IMR-90 (cell line): ENCODE results near the gene GREB1L. TPM values are rescaled to one million over a fixed set of nuclear protein-coding genes. Genes with fewer than 3 reads are reported as not detected.

Source experiments
- ATAC-seq: fragments of 200-7000 bp; cut with Tn5 transposase; 2 replicates; pipeline ENCODE4 v1.9.1; 2020; ENCODE audit warnings: low read depth, mild to moderate bottlenecking, moderate library complexity
- BruUV-seq: library from RNA; stranded (reverse); fragments of 400-500 nt; replicated peaks from 2 replicates; lab custom pipeline; 2021; lab: Mats Ljungman, UMichigan
- CTCF ChIA-PET: fragments of 300-600 bp; formaldehyde crosslinking; extraction: SDS; loops from one replicate; lab custom pipeline; 2021; ENCODE audit warnings: antibody characterized with exemption; lab: Yijun Ruan, JAX
- POLR2A ChIA-PET: fragments of 300-600 bp; sonication (Branson Sonifier 250); formaldehyde crosslinking; loops from one replicate; lab custom pipeline; 2022; ENCODE audit warnings: antibody characterized with exemption; ENCODE audit not compliant: unreplicated experiment; lab: Charles Lee
- DNase-seq: peaks from one replicate; pipeline ENCODE4 v3.0.0; 2013
- H2AFZ ChIP-seq: replicated peaks from 2 replicates; pipeline ENCODE3; 2013; ENCODE audit warnings: low read length, mild to moderate bottlenecking; ENCODE audit not compliant: poor library complexity
- H2AK5ac ChIP-seq: 2 replicates; pipeline ENCODE4 v1.6.1; 2013; ENCODE audit warnings: low read depth, low read length, inconsistent platforms
- H2AK9ac ChIP-seq: replicated peaks from 2 replicates; pipeline ENCODE3; 2013; ENCODE audit warnings: mild to moderate bottlenecking, low read depth, low read length, moderate library complexity; ENCODE audit not compliant: poor library complexity
- H2BK120ac ChIP-seq: 2 replicates; pipeline ENCODE4 v1.6.1; 2013; ENCODE audit warnings: low read depth, low read length, inconsistent platforms
- H2BK15ac ChIP-seq: 3 replicates; pipeline ENCODE4 v1.6.1; 2013; ENCODE audit warnings: low read depth, low read length, inconsistent platforms
- H2BK20ac ChIP-seq: 2 replicates; pipeline ENCODE4 v1.6.1; 2013; ENCODE audit warnings: low read depth, mild to moderate bottlenecking, inconsistent platforms, low read length, moderate library complexity
- H2BK5ac ChIP-seq: 2 replicates; pipeline ENCODE4 v1.6.1; 2013; ENCODE audit warnings: mild to moderate bottlenecking, low read depth, low read length, inconsistent platforms; ENCODE audit not compliant: poor library complexity, severe bottlenecking
- H3K14ac ChIP-seq: replicated peaks from 2 replicates; pipeline ENCODE4 v1.6.1; 2013; ENCODE audit warnings: low read depth, low read length, inconsistent platforms
- H3K18ac ChIP-seq: 2 replicates; pipeline ENCODE4 v1.6.1; 2013; ENCODE audit warnings: low read depth, low read length, control low read depth
- H3K23ac ChIP-seq: 2 replicates; pipeline ENCODE4 v1.6.1; 2013; ENCODE audit warnings: low read depth, low read length, inconsistent platforms
- H3K27ac ChIP-seq: 2 replicates; pipeline ENCODE4 v1.5.1; 2013; ENCODE audit warnings: mild to moderate bottlenecking, control low read depth, low read length; ENCODE audit not compliant: insufficient read depth
- H3K27me3 ChIP-seq: 2 replicates; pipeline ENCODE4 v1.6.1; 2013; ENCODE audit warnings: low read length; ENCODE audit not compliant: control insufficient read depth, insufficient read depth
- H3K36me3 ChIP-seq: 2 replicates; pipeline ENCODE4 v1.6.1; 2013; ENCODE audit warnings: low read length, mixed read lengths; ENCODE audit not compliant: control insufficient read depth, insufficient read depth
- H3K4ac ChIP-seq: 2 replicates; pipeline ENCODE4 v1.6.1; 2013; ENCODE audit warnings: low read depth, low read length, inconsistent platforms
- H3K4me1 ChIP-seq: 2 replicates; pipeline ENCODE4 v1.6.1; 2013; ENCODE audit warnings: low read length, mixed read lengths; ENCODE audit not compliant: control insufficient read depth, insufficient read depth
- H3K4me2 ChIP-seq: 2 replicates; pipeline ENCODE4 v1.6.1; 2013; ENCODE audit warnings: low read depth, mild to moderate bottlenecking, control low read depth, low read length, moderate library complexity
- H3K4me3 ChIP-seq: 2 replicates; pipeline ENCODE4 v1.5.1; 2013; ENCODE audit warnings: low read depth, mild to moderate bottlenecking, control low read depth, low read length, moderate library complexity; ENCODE audit not compliant: insufficient read depth
- H3K56ac ChIP-seq: 2 replicates; pipeline ENCODE4 v1.6.1; 2013; ENCODE audit warnings: low read length, inconsistent platforms; ENCODE audit not compliant: insufficient read depth; ENCODE audit errors: extremely low read depth
- H3K79me1 ChIP-seq, 2 experiments: 2 replicates each; pipeline ENCODE4 v1.6.1; 2013; ENCODE audit warnings: low read length in 2 of 2, inconsistent platforms in 1 of 2, low read depth in 1 of 2
- H3K9ac ChIP-seq: 2 replicates; pipeline ENCODE4 v1.6.1; 2013; ENCODE audit warnings: low read depth, low read length, control low read depth
- H3K9me1 ChIP-seq: 2 replicates; pipeline ENCODE4 v1.6.1; 2013; ENCODE audit warnings: low read length, inconsistent platforms; ENCODE audit not compliant: insufficient read depth
- H3K9me3 ChIP-seq: 2 replicates; pipeline ENCODE4 v1.6.1; 2013; ENCODE audit warnings: low read length; ENCODE audit not compliant: control insufficient read depth, insufficient read depth
- H4K20me1 ChIP-seq: 2 replicates; pipeline ENCODE4 v1.6.1; 2013; ENCODE audit warnings: low read length, inconsistent platforms; ENCODE audit not compliant: insufficient read depth
- H4K5ac ChIP-seq: 2 replicates; pipeline ENCODE4 v1.6.1; 2013; ENCODE audit warnings: mild to moderate bottlenecking, low read depth, low read length, control low read depth
- H4K8ac ChIP-seq, 2 experiments: 2 replicates each; pipeline ENCODE4 v1.6.1; 2013; ENCODE audit warnings: low read depth in 2 of 2, low read length in 2 of 2, control low read depth in 1 of 2, inconsistent platforms in 1 of 2
- H4K91ac ChIP-seq: 2 replicates; pipeline ENCODE4 v1.6.1; 2013; ENCODE audit warnings: low read depth, low read length, inconsistent platforms; ENCODE audit not compliant: insufficient read depth
- BHLHE40 ChIP-seq: fragments of 150-350 bp; IDR thresholded peaks from 2 replicates; pipeline ENCODE4 v1.6.1; 2016; ENCODE audit warnings: mild to moderate bottlenecking, low read depth, low read length
- CEBPB ChIP-seq: IDR thresholded peaks from 2 replicates; pipeline ENCODE4 v1.6.1; 2012; ENCODE audit warnings: low read depth, low read length, improper control_type of control experiment
- CHD1 ChIP-seq: IDR thresholded peaks from 2 replicates; pipeline ENCODE4 v1.6.1; 2012; ENCODE audit warnings: low read depth, low read length, improper control_type of control experiment
- FOS ChIP-seq: fragments of 150-350 bp; IDR thresholded peaks from 2 replicates; pipeline ENCODE4 v1.6.1; 2016; ENCODE audit warnings: low read depth, low read length
- MAZ ChIP-seq: IDR thresholded peaks from 2 replicates; pipeline ENCODE4 v1.6.1; 2012; ENCODE audit warnings: low read depth, mild to moderate bottlenecking, low read length, improper control_type of control experiment, moderate library complexity, borderline replicate concordance
- POLR2A ChIP-seq: IDR thresholded peaks from 2 replicates; pipeline ENCODE4 v1.6.1; 2012; ENCODE audit warnings: mild to moderate bottlenecking, low read depth, low read length
- RAD21 ChIP-seq: IDR thresholded peaks from 2 replicates; pipeline ENCODE4 v1.6.1; 2012; ENCODE audit warnings: low read length, improper control_type of control experiment
- RFX5 ChIP-seq: IDR thresholded peaks from 2 replicates; pipeline ENCODE4 v1.8.0; 2012; ENCODE audit warnings: low read depth, mild to moderate bottlenecking, low read length, moderate library complexity
- SMC3 ChIP-seq: fragments of 150-350 bp; IDR thresholded peaks from 2 replicates; pipeline ENCODE4 v1.6.1; 2016; ENCODE audit warnings: low read depth, mild to moderate bottlenecking, antibody characterized with exemption, low read length, moderate library complexity
- USF2 ChIP-seq: fragments of 150-350 bp; IDR thresholded peaks from 2 replicates; pipeline ENCODE4 v1.6.1; 2017; ENCODE audit warnings: mild to moderate bottlenecking, antibody characterized with exemption, low read length, low read depth
- WGBS, 2 experiments: methylation state at CpG; one replicate each; pipeline versions ENCODE4 v1.1.5 to v1.1.7; 2013; ENCODE audit warnings: missing lambda C conversion rate in 2 of 2; ENCODE audit not compliant: insufficient read length in 1 of 2; ENCODE audit errors: extremely low coverage in 2 of 2; 5-methylcytosine and 5-hydroxymethylcytosine counted together
- dilution Hi-C: fragments of 300-500 bp; cut with HindIII; formaldehyde crosslinking; loops from one replicate; pipeline ENCODE4 v1.14.3; 2018; ENCODE audit warnings: low sequenced_read_pairs; ENCODE audit not compliant: unreplicated experiment
- in situ Hi-C: fragments of 300-500 bp; cut with MboI; formaldehyde crosslinking; loops from 3 replicates; pipeline ENCODE4 v1.14.3; 2019; ENCODE audit warnings: low sequenced_read_pairs, inconsistent platforms, mixed read lengths
- intact Hi-C: fragments of 100-400 bp; cut with micrococcal nuclease; formaldehyde crosslinking; loops from 2 replicates; pipeline ENCODE4 v1.10.0; 2022
- polyA plus RNA-seq, 3 experiments: library from polyadenylated mRNA; depleted of rRNA; stranded (reverse); fragments of >200 nt; gene quantifications; 2 replicates each; pipeline ENCODE4 v1.2.3, GENCODE V29; 2012; ENCODE audit warnings: low replicate concordance in 1 of 3
- total RNA-seq: library from RNA; depleted of rRNA; stranded (reverse); fragments of >200 nt; gene quantifications from 2 replicates; pipeline ENCODE4 v1.2.3, GENCODE V29; 2012
- TF ChIP-seq, protein P1 (sequence below): fragments of 150-350 bp; IDR thresholded peaks from 2 replicates; pipeline ENCODE4 v1.6.1; 2016; ENCODE audit warnings: low read depth, mild to moderate bottlenecking, low read length, moderate library complexity, borderline replicate concordance

GREB1L gene
- total and polyA plus RNA-seq, 2 of the 4 experiments (the other 2 are of a cell fraction) = under 0.01 to 0.02 TPM

GRCh38 chr18:21369146-21369545 is 127.1 kb downstream of the GREB1L start:
- H3K9me1 ChIP-seq = no peaks in the 10 kb centered on the region
- no peak overlapping the region for H3K18ac ChIP-seq
- H2AFZ ChIP-seq = no peak overlapping the region
- no peak overlapping the region for H2BK120ac ChIP-seq
- H3K9ac ChIP-seq = no peak overlapping the region
- H3K14ac ChIP-seq = no peak overlapping the region
- TF ChIP-seq MAZ (no peak), RFX5 (no peak), BHLHE40 (no peak), CEBPB (no peak), FOS (no peak), POLR2A (no peak), SMC3 (no peak), USF2 (no peak), RAD21 (no peak), CHD1 (no peak)
- TF ChIP-seq, protein P1, sequence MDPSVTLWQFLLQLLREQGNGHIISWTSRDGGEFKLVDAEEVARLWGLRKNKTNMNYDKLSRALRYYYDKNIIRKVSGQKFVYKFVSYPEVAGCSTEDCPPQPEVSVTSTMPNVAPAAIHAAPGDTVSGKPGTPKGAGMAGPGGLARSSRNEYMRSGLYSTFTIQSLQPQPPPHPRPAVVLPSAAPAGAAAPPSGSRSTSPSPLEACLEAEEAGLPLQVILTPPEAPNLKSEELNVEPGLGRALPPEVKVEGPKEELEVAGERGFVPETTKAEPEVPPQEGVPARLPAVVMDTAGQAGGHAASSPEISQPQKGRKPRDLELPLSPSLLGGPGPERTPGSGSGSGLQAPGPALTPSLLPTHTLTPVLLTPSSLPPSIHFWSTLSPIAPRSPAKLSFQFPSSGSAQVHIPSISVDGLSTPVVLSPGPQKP = no peak
- no peak overlapping the region for H4K91ac ChIP-seq
- H2BK15ac ChIP-seq = no peak overlapping the region
- ATAC-seq (no peak), DNase-seq (no peak)
- no peaks in the 10 kb centered on the region for H3K4me1 ChIP-seq
- no peak overlapping the region for H3K4me3 ChIP-seq
- no peaks in the 10 kb centered on the region for H3K9me3 ChIP-seq
- no peak overlapping the region for H3K4ac ChIP-seq
- intact Hi-C loops = no loop called here
- ChIA-PET POLR2A (no interaction called here), CTCF (no interaction called here)
- H2BK5ac ChIP-seq = no peak overlapping the region
- no peak overlapping the region for H2AK9ac ChIP-seq
- no peak overlapping the region for H2BK20ac ChIP-seq
- no peak overlapping the region for H4K8ac ChIP-seq
- H3K79me1 ChIP-seq = no peaks in the 10 kb centered on the region
- H2AK5ac ChIP-seq = no peak overlapping the region
- peaks cover 3% of the 10 kb centered on the region; the same call in 1 of the 2 replicates for H3K27me3 ChIP-seq
- dilution Hi-C loops = no loop called here
- WGBS, 2 experiments = 100% methylated on average over 1 of the region's 4 CpGs; no CpG with 5 or more reads in 1 of the 2 experiments
- H3K36me3 ChIP-seq = no peaks in the 10 kb centered on the region
- no TSS peak for BruUV-seq
- in situ Hi-C loops = no loop called here
- no peak overlapping the region for H3K23ac ChIP-seq
- H4K20me1 ChIP-seq = no peaks in the 10 kb centered on the region
- no peak overlapping the region for H3K27ac ChIP-seq
- no peak overlapping the region for H4K5ac ChIP-seq
- no peak overlapping the region for H3K56ac ChIP-seq
- no peak overlapping the region for H3K4me2 ChIP-seq
